K562 (cell line): ENCODE measurements around the gene CMIP.

ENCODE experiments used
- ARNT ChIP-seq, 2 experiments: fragments of 450-650 bp; IDR thresholded peaks; 2 replicates each; pipeline ENCODE4 v1.6.1; 2016; ENCODE audit warnings: mild to moderate bottlenecking in 1 of 2
- BMI1 ChIP-seq: fragments of 150-350 bp; IDR thresholded peaks from 2 replicates; pipeline ENCODE4 v1.6.1; 2014; ENCODE audit warnings: low read length
- CBX3 ChIP-seq, 2 experiments: IDR thresholded peaks; 1 replicate in 1 of 2; 2 replicates in 1 of 2; pipeline ENCODE4 v1.6.1; 2012; ENCODE audit warnings: inconsistent platforms in 2 of 2, low read length in 2 of 2, borderline replicate concordance in 1 of 2, control low read depth in 1 of 2
- CTCF ChIP-seq, 3 experiments: IDR thresholded peaks in 2 of 3; conservative IDR thresholded peaks in 1 of 3; 2 replicates each; pipeline ENCODE4 v1.5.1; 2011 to 2012; ENCODE audit warnings: low read length in 3 of 3, mild to moderate bottlenecking in 3 of 3, control low read depth in 2 of 3, improper control_type of control experiment in 1 of 3, inconsistent platforms in 1 of 3, low read depth in 1 of 3, mixed read lengths in 1 of 3, moderate library complexity in 1 of 3; ENCODE audit not compliant: insufficient read depth in 2 of 3
- RAD21 ChIP-seq, 2 experiments: fragments of 250-450 bp in 1 of 2; fragments of 450-650 bp in 1 of 2; sonication (Bioruptor Pico) in 1 of 2; formaldehyde crosslinking in 1 of 2; IDR thresholded peaks in 1 of 2; conservative IDR thresholded peaks in 1 of 2; 2 replicates each; pipeline versions ENCODE4 v1.4.0 to v1.8.0; 2020 to 2022; ENCODE audit warnings: mild to moderate bottlenecking in 2 of 2, moderate library complexity in 1 of 2
- RERE ChIP-seq: sonication (generic); formaldehyde crosslinking; IDR thresholded peaks from 2 replicates; pipeline ENCODE4 v1.8.0; 2023; ENCODE audit warnings: missing genetic modification reagents, mild to moderate bottlenecking, borderline replicate concordance
- ZBTB34 ChIP-seq: fragments of 250-450 bp; sonication (Bioruptor Pico); IDR thresholded peaks from 2 replicates; pipeline ENCODE4 v1.8.0; 2021; ENCODE audit warnings: mild to moderate bottlenecking, moderate library complexity
- ZFP30 ChIP-seq: fragments of 250-450 bp; sonication (Bioruptor Pico); IDR thresholded peaks from 2 replicates; pipeline ENCODE4 v1.8.0; 2022; ENCODE audit warnings: moderate library complexity, mild to moderate bottlenecking, inconsistent platforms, borderline replicate concordance
- ZNF239 ChIP-seq: fragments of 250-450 bp; sonication (Bioruptor Pico); IDR thresholded peaks from 2 replicates; pipeline ENCODE4 v1.4.0; 2020; ENCODE audit warnings: mild to moderate bottlenecking
- TF ChIP-seq, protein P1 (sequence below): sonication (generic); formaldehyde crosslinking; IDR thresholded peaks from 2 replicates; pipeline ENCODE4 v1.9.0; 2022; ENCODE audit warnings: mild to moderate bottlenecking, missing genetic modification reagents
- TF ChIP-seq, protein P2 (sequence below): fragments of 450-650 bp; formaldehyde crosslinking; IDR thresholded peaks from 2 replicates; pipeline ENCODE4 v1.4.0; 2022; ENCODE audit warnings: missing genetic modification characterization

DNA sequence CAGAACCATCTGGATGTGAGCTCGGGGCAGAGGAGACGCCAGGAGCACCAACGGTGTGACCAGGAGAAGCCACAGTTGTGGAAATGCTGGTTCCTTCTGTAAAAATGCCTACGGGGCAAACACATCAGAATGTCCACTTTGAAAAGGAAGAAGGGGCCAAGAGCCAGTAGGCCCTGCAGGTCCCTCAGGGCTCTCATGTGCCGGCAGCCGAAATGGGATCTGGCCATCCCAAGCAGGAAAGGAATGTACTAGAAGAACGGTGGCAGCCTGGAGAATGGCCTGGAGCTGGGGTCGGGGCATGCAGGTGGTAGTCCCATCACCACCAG lies 172.4 kb downstream of the CMIP start:
- TF ChIP-seq, protein P1, sequence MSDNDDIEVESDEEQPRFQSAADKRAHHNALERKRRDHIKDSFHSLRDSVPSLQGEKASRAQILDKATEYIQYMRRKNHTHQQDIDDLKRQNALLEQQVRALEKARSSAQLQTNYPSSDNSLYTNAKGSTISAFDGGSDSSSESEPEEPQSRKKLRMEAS: no peak
- TF ChIP-seq ARNT (IDR thresholded peaks at IDR 0.05): no peak
- TF ChIP-seq ZBTB34 (CRISPR knock-in tag): no peak
- TF ChIP-seq CBX3 (IDR thresholded peaks at IDR 0.05; ENCODE audit: borderline replicate concordance in 1 of 2, low read length in 2 of 2): no peak
- TF ChIP-seq ZFP30 (CRISPR knock-in tag): no peak
- TF ChIP-seq CTCF (IDR thresholded peaks at IDR 0.05 in 2 of 3, conservative IDR thresholded peaks at IDR 0.05 in 1 of 3; ENCODE audit: insufficient read depth in 2 of 3, low read depth in 1 of 3, low read length in 3 of 3): no peak
- no peak for TF ChIP-seq RAD21 (CRISPR knock-in tag; conservative IDR thresholded peaks at IDR 0.05 in 1 of 2, IDR thresholded peaks at IDR 0.05 in 1 of 2)
- TF ChIP-seq RERE (CRISPR knock-in tag): no peak
- TF ChIP-seq, protein P2, sequence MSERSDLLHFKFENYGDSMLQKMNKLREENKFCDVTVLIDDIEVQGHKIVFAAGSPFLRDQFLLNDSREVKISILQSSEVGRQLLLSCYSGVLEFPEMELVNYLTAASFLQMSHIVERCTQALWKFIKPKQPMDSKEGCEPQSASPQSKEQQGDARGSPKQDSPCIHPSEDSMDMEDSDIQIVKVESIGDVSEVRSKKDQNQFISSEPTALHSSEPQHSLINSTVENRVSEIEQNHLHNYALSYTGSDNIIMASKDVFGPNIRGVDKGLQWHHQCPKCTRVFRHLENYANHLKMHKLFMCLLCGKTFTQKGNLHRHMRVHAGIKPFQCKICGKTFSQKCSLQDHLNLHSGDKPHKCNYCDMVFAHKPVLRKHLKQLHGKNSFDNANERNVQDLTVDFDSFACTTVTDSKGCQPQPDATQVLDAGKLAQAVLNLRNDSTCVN (CRISPR knock-in tag): no peak
- no peak for TF ChIP-seq BMI1
- TF ChIP-seq ZNF239 (CRISPR knock-in tag): no peak
